GM21529 (cell line): Measurements from ENCODE around the gene PLB1.
"Not testable (repeated sequence)": the region's sequence is repeated elsewhere in the genome, so short reads cannot be mapped to it uniquely, and the experiment has no call there.

Experiments used
- ATAC-seq: cut with Tn5 transposase; IDR thresholded peaks from one replicate; pipeline ENCODE4 v1.9.1; 2021; ENCODE audit not compliant: unreplicated experiment

Gene PLB1

GRCh38 chr2:28463893-28464292 is 32.0 kb upstream of the PLB1 start:
- ATAC-seq: no peak

GRCh38 chr2:28465148-28465885 is 30.5 kb upstream of the PLB1 start:
- no peak for ATAC-seq

GRCh38 chr2:28469304-28469703 is 26.6 kb upstream of the PLB1 start:
- ATAC-seq: no peak

GRCh38 chr2:28469947-28470535 is 25.8 kb upstream of the PLB1 start:
- ATAC-seq: no peak

- ATAC-seq: no peak
Observed at GRCh38 chr2:28470759-28471158, 25.1 kb upstream of the PLB1 start.

- ATAC-seq: no peak
Observed at GRCh38 chr2:28471214-28471613, 24.6 kb upstream of the PLB1 start.

- no peak for ATAC-seq
Observed at GRCh38 chr2:28471701-28472236, 24.1 kb upstream of the PLB1 start.

- ATAC-seq: not testable (repeated sequence)
Observed at GRCh38 chr2:28472641-28473040, 23.2 kb upstream of the PLB1 start.

- no peak for ATAC-seq
Observed at GRCh38 chr2:28475088-28475595, 20.7 kb upstream of the PLB1 start.

GRCh38 chr2:28477087-28477486 is 18.8 kb upstream of the PLB1 start:
- no peak for ATAC-seq

- no peak for ATAC-seq
Observed at GRCh38 chr2:28477645-28478044, 18.2 kb upstream of the PLB1 start.

GRCh38 chr2:28480403-28481049 is 15.3 kb upstream of the PLB1 start:
- ATAC-seq: no peak

- ATAC-seq: no peak
Observed at GRCh38 chr2:28481905-28482304, 14.0 kb upstream of the PLB1 start.

GRCh38 chr2:28484835-28485234 is 11.0 kb upstream of the PLB1 start:
- ATAC-seq: peak; percentile 61

- no peak for ATAC-seq
Observed at GRCh38 chr2:28486526-28486925, 9.3 kb upstream of the PLB1 start.

- ATAC-seq: no peak
Observed at GRCh38 chr2:28487258-28487657, 8.6 kb upstream of the PLB1 start.

- ATAC-seq: no peak
Observed at GRCh38 chr2:28488083-28488830, 7.6 kb upstream of the PLB1 start.

- ATAC-seq: no peak
Observed at GRCh38 chr2:28488858-28489575, 6.8 kb upstream of the PLB1 start.

GRCh38 chr2:28490558-28490957 is 5.3 kb upstream of the PLB1 start:
- no peak for ATAC-seq

- no peak for ATAC-seq
Observed at GRCh38 chr2:28492282-28492681, 3.6 kb upstream of the PLB1 start.

GRCh38 chr2:28493636-28494035 is 2.2 kb upstream of the PLB1 start:
- ATAC-seq: no peak
